Measurements from ENCODE around the gene NTRK2.
"Not testable (repeated sequence)": the region's sequence is repeated elsewhere in the genome, so short reads cannot be mapped to it uniquely, and the experiment has no call there.

The NTRK2 gene

GRCh38 chr9:85061969-85062368 lies 392.4 kb downstream of the NTRK2 start:
- DNase-seq (ENCODE audit: low spot score): no peak
- TF ChIP-seq CTCF (IDR thresholded peaks at IDR 0.05; ENCODE audit: extremely low read depth, missing control alignments): no peak

- DNase-seq (ENCODE audit: low spot score): no peak
- TF ChIP-seq CTCF (IDR thresholded peaks at IDR 0.05; ENCODE audit: extremely low read depth, missing control alignments): no peak
Observed at GRCh38 chr9:85062385-85063022, 393.0 kb downstream of the NTRK2 start.

GRCh38 chr9:85064811-85065371 lies 395.4 kb downstream of the NTRK2 start:
- TF ChIP-seq CTCF (IDR thresholded peaks at IDR 0.05; ENCODE audit: extremely low read depth, missing control alignments): no peak
- no peak for DNase-seq (ENCODE audit: low spot score)

GRCh38 chr9:85067792-85068191 lies 398.3 kb downstream of the NTRK2 start:
- DNase-seq (ENCODE audit: low spot score): peak; percentile 32
- TF ChIP-seq CTCF (IDR thresholded peaks at IDR 0.05; ENCODE audit: extremely low read depth, missing control alignments): no peak

DNA sequence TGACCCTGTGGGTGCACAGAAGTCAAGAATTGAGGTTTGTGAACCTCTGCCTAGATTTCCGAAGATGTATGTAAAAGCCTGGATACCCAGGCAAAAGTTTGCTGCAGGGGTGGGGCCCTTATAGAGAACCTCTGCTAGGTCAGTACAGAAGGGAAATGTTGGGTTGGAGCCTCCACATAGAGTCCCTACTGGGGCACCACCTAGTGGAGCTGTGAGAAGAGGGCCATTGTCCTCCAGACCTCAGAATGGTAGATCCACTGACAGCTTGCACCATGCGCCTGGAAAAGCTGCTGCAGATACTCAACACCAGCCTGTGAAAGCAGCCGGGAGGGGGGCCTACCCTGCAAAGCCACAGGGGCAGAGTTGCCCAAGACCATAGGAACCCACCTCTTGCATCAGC lies 399.9 kb downstream of the NTRK2 start:
- not testable (repeated sequence) for DNase-seq (ENCODE audit: low spot score)

All from GM20000 (cell line).